Thymus (tissue), 11 donors: Measurements from ENCODE around the gene HOXC9. TPM values are rescaled to one million over a fixed set of nuclear protein-coding genes. Genes with fewer than 3 reads are reported as not detected.

Experiments
- DNase-seq, 9 donors: peaks; one replicate each; pipeline ENCODE4 v3.0.0-alpha.2; 2013; ENCODE audit warnings: low spot score in 9 of 9, low read depth in 6 of 9, missing footprints in 1 of 9
- H3K27ac ChIP-seq, 2 donors: one replicate each; pipeline ENCODE4 v1.5.1; 2013; ENCODE audit warnings: control low read depth in 1 of 2, low read depth in 1 of 2, low read length in 1 of 2, mild to moderate bottlenecking in 1 of 2, moderate library complexity in 1 of 2
- H3K27me3 ChIP-seq, 2 donors: one replicate each; pipeline ENCODE4 v1.5.1; 2013; ENCODE audit warnings: low read length in 1 of 2; ENCODE audit not compliant: control insufficient read depth in 2 of 2, insufficient read depth in 1 of 2
- H3K36me3 ChIP-seq, 2 donors: one replicate each; pipeline ENCODE4 v1.5.1; 2013; ENCODE audit warnings: low read length in 1 of 2, mild to moderate bottlenecking in 1 of 2, moderate library complexity in 1 of 2; ENCODE audit not compliant: control insufficient read depth in 2 of 2, insufficient read depth in 2 of 2
- H3K4me1 ChIP-seq, 2 donors: one replicate each; pipeline ENCODE4 v1.5.1; 2013; ENCODE audit warnings: low read length in 2 of 2; ENCODE audit not compliant: control insufficient read depth in 2 of 2, insufficient read depth in 2 of 2
- H3K4me3 ChIP-seq, 2 donors: one replicate each; pipeline ENCODE4 v1.5.1; 2013; ENCODE audit warnings: low read length in 2 of 2, control low read depth in 1 of 2, mild to moderate bottlenecking in 1 of 2
- H3K9me3 ChIP-seq, 2 donors: one replicate each; pipeline ENCODE4 v1.5.1; 2013; ENCODE audit warnings: low read length in 1 of 2, mild to moderate bottlenecking in 1 of 2; ENCODE audit not compliant: control insufficient read depth in 2 of 2, insufficient read depth in 1 of 2
- WGBS: extraction: QIAGEN DNeasy Blood & Tissue Kit; methylation state at CpG from one replicate; pipeline ENCODE4 v1.1.7; 2013; 5-methylcytosine and 5-hydroxymethylcytosine counted together
- polyA plus RNA-seq: library from polyadenylated mRNA; stranded (reverse); fragments of 200-250 nt; gene quantifications from one replicate; pipeline ENCODE4 v1.2.3, GENCODE V29; 2013
- total RNA-seq: library from RNA; stranded (reverse); fragments of 120-200 nt; gene quantifications from one replicate; pipeline ENCODE4 v1.2.4, GENCODE V29; 2013
- donor health status: healthy.

Gene HOXC9
- total and polyA plus RNA-seq, 2 donors: 0.09 to 0.43 TPM

DNA sequence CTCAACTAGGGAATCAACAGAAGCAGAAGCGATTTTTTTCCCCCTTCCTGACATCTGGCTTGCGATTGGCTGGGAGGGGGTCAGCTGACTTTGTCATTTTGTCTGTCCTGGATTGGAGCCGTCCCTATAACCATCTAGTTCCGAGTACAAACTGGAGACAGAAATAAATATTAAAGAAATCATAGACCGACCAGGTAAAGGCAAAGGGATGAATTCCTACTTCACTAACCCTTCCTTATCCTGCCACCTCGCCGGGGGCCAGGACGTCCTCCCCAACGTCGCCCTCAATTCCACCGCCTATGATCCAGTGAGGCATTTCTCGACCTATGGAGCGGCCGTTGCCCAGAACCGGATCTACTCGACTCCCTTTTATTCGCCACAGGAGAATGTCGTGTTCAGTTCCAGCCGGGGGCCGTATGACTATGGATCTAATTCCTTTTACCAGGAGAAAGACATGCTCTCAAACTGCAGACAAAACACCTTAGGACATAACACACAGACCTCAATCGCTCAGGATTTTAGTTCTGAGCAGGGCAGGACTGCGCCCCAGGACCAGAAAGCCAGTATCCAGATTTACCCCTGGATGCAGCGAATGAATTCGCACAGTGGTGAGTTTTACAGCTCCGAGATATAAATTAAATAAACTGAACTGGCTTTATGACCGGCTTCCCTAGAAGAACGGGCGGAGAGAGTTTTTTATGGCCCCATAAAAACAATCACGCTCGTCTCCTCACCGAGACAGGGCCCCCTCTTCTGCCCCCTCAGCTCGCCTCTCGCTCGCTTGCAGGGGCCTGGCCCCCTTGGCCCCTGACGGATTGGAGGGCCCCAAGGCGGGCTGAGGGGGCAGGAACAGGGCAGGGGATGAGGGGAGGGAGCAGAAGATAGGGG lies 28.6 kb downstream of the HOXC9 start, which contains the start of gene HOXC6:
Gene HOXC6 (plus strand): TSS at position 127 of the 888 bp plus-strand sequence. CDS start 82 bp downstream, at position 209.
- WGBS: 8% methylated on average over 36 of the region's 36 CpGs
- no peak for DNase-seq
- Histone ChIP-seq H3K27ac (no peak within 1 kb of the TSS), H3K4me1 (no peaks in the 10 kb centered on the region), H3K27me3 (peaks cover 84 to 100% of the 10 kb centered on the region in 2 donors), H3K4me3 (no peak within 1 kb of the TSS), H3K36me3 (peaks cover 0 to 3% of the 10 kb centered on the region in 2 donors), H3K9me3 (peaks cover 10% of the 10 kb centered on the region in 2 donors)

DNA sequence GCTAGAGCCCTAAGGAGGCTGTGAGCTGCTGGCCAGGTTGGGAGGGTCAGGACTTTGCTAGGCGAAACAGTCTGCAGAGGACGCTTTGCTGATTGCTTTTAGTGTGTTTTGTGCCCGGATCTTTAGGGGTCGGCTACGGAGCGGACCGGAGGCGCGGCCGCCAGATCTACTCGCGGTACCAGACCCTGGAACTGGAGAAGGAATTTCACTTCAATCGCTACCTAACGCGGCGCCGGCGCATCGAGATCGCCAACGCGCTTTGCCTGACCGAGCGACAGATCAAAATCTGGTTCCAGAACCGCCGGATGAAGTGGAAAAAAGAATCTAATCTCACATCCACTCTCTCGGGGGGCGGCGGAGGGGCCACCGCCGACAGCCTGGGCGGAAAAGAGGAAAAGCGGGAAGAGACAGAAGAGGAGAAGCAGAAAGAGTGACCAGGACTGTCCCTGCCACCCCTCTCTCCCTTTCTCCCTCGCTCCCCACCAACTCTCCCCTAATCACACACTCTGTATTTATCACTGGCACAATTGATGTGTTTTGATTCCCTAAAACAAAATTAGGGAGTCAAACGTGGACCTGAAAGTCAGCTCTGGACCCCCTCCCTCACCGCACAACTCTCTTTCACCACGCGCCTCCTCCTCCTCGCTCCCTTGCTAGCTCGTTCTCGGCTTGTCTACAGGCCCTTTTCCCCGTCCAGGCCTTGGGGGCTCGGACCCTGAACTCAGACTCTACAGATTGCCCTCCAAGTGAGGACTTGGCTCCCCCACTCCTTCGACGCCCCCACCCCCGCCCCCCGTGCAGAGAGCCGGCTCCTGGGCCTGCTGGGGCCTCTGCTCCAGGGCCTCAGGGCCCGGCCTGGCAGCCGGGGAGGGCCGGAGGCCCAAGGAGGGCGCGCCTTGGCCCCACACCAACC lies 29.8 kb downstream of the HOXC9 start:
- peaks cover 85 to 100% of the 10 kb centered on the region in 2 donors for H3K27me3 ChIP-seq
- H3K4me1 ChIP-seq: no peaks in the 10 kb centered on the region
- no peak overlapping the region for H3K27ac ChIP-seq
- WGBS: 20% methylated on average over 53 of the region's 53 CpGs
- no peak overlapping the region for H3K4me3 ChIP-seq
- H3K9me3 ChIP-seq: peaks cover 10% of the 10 kb centered on the region in 2 donors
- no peak for DNase-seq
- peaks cover 0 to 3% of the 10 kb centered on the region in 2 donors for H3K36me3 ChIP-seq

DNA sequence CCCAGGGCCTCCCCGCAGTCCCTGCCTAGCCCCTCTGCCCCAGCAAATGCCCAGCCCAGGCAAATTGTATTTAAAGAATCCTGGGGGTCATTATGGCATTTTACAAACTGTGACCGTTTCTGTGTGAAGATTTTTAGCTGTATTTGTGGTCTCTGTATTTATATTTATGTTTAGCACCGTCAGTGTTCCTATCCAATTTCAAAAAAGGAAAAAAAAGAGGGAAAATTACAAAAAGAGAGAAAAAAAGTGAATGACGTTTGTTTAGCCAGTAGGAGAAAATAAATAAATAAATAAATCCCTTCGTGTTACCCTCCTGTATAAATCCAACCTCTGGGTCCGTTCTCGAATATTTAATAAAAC lies 30.5 kb downstream of the HOXC9 start:
- H3K27ac ChIP-seq: no peak overlapping the region
- H3K9me3 ChIP-seq: peaks cover 10% of the 10 kb centered on the region in 2 donors
- no peak overlapping the region for H3K4me3 ChIP-seq
- no peak for DNase-seq
- H3K27me3 ChIP-seq: peaks cover 87 to 100% of the 10 kb centered on the region in 2 donors
- no peaks in the 10 kb centered on the region for H3K4me1 ChIP-seq
- H3K36me3 ChIP-seq: peaks cover 0 to 3% of the 10 kb centered on the region in 2 donors
- 32% methylated on average over 7 of the region's 7 CpGs for WGBS

DNA sequence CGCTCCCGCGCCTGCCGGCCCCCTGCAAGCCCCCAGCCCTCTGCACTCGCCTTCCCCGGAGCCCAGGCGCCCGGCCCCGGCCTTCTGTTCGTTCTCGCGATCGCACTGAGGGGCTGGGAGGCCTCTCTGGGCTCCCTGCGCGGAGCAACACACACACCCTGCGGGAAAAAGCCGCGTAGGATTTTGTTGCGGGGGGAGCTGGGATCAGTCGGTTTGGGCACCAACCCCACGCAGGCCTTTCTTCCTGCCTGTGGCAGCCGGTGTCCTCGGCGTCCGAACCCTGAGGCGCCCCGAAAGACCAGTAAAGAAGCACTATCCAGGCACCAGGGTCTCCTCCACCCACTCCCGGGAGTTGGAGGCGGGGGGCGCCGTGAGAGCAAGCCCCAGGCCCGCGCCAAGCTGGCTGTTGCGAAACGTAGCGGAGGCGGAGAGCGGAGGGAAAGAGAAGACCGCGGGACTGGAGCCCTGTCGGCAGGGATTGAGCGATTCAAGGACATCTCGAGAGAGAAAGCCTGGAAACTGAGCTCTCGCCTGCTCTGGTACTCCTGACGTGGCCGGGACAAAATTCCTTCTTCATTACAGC lies 31.0 kb downstream of the HOXC9 start:
- H3K27me3 ChIP-seq: peaks cover 87 to 100% of the 10 kb centered on the region in 2 donors
- no peak for DNase-seq
- 8% methylated on average over 46 of the region's 46 CpGs for WGBS

DNA sequence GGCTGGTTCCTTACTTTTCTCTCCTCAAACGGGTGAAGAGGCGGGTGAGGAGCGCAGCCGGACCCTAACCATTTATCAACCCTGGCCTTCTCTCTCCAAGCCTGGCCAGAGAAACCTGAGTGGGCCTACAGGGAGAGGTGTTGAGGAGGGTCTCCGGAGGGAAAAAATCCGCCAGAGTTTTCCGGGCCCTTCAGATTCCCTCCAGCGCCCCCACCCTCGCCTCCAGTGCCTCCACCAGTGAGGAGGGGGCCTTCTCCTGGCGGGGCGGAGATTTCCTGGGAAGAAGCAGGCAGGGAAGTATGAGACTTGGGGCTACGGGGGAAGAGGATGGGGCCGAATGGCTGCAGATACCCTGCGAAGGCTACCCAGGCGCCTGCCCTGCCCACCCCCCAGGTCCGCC lies 31.5 kb downstream of the HOXC9 start:
- Histone ChIP-seq H3K27me3 (peaks cover 87 to 100% of the 10 kb centered on the region in 2 donors), H3K27ac (no peak overlapping the region), H3K4me1 (no peaks in the 10 kb centered on the region)

More for the DNA sequence above, 31.0 kb downstream of the HOXC9 start:
- H3K36me3 ChIP-seq: peaks cover 0 to 3% of the 10 kb centered on the region in 2 donors
- peaks cover 10 to 13% of the 10 kb centered on the region in 2 donors for H3K9me3 ChIP-seq
- H3K4me1 ChIP-seq: no peaks in the 10 kb centered on the region
- no peak overlapping the region for H3K27ac ChIP-seq
- no peak overlapping the region for H3K4me3 ChIP-seq

DNA sequence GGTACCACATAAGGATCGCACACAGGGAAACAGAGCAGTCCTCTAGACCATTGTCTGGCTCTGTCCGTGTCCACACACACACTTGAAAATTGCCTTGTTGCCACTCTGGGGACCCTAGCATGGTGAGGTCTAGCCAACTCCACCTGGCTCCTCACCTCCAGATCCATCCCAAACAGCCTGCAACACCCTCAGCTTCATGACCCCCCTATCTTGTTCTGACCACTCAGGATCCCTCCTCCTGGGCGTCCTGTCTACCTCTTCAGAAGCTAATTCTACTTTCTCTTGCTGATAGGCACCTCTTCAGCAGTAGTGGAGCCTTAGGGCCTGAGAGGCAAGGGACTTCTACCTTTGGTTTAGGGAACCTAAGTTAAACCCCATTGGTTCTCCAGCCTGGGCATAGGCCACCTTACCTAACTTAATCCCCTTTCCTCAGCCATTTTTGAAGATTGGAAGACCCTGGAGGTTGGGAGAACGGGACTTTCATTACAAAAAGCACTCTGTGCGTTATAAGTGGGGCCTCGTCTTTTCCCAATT lies 32.2 kb downstream of the HOXC9 start:
- Histone ChIP-seq H3K4me3 (no peak overlapping the region), H3K4me1 (no peaks in the 10 kb centered on the region), H3K36me3 (peaks cover 0 to 3% of the 10 kb centered on the region in 2 donors), H3K27me3 (peaks cover 92 to 100% of the 10 kb centered on the region in 2 donors), H3K27ac (no peak overlapping the region), H3K9me3 (peaks cover 10 to 13% of the 10 kb centered on the region in 2 donors)
- WGBS: 39% methylated on average over 6 of the region's 6 CpGs
- no peak for DNase-seq

More for the DNA sequence above, 31.5 kb downstream of the HOXC9 start:
- DNase-seq: no peak
- Histone ChIP-seq H3K36me3 (peaks cover 0 to 3% of the 10 kb centered on the region in 2 donors), H3K4me3 (no peak overlapping the region), H3K9me3 (peaks cover 10 to 13% of the 10 kb centered on the region in 2 donors)
- WGBS: 33% methylated on average over 16 of the region's 16 CpGs

DNA sequence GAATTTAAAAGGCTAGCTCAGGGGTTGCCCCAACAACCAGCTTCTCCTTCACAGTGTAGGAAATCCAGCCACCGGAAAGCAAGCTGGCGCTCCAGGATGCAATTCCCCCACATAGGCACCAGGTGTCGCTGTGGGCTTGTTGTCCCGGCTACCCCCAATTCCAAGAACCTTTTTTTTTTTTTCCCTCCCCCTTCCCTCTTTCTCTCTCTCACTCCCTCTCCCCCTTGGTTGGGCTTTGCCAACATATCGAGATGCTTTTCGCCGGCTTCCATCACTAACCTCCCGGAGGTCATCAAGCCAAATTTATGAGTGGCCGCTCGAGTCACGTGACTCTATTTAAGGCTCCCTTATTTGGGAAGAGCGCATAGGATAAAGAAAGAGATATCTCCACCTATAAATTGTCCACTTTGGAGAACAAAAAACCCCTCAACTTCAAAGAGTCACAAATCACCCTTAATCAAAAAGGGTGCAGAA lies 32.7 kb downstream of the HOXC9 start, which contains the start of gene HOXC5:
Gene HOXC5 (plus strand): TSS at position 424 of the 474 bp plus-strand sequence. CDS start 73 bp downstream, outside the sequence.
- Histone ChIP-seq H3K27ac (no peak within 1 kb of the TSS), H3K9me3 (peaks cover 10 to 13% of the 10 kb centered on the region in 2 donors), H3K36me3 (peaks cover 0 to 3% of the 10 kb centered on the region in 2 donors), H3K4me1 (no peaks in the 10 kb centered on the region), H3K27me3 (peaks cover 92 to 100% of the 10 kb centered on the region in 2 donors), H3K4me3 (no peak within 1 kb of the TSS)
- peak in 8 of 9 donors; percentile 9 to 64 (median 30) for DNase-seq
- 6% methylated on average over 12 of the region's 12 CpGs for WGBS
